ENCODE measurements around the gene SNX24. TPM values are rescaled to one million over a fixed set of nuclear protein-coding genes. Genes with fewer than 3 reads are reported as not detected.

The SNX24 gene
- total RNA-seq, 6 experiments from 2014 or later = 6.2 to 23.7 (median 12.5) TPM

GRCh38 chr5:122977319-122977718 is 131.9 kb downstream of the SNX24 start:
- no peak for TF ChIP-seq CTCF (IDR thresholded peaks at IDR 0.05)
- no peak for TF ChIP-seq POLR2A (IDR thresholded peaks at IDR 0.05)
- Histone ChIP-seq H3K27ac (peak overlapping the region; percentile 1 to 91 (median 91)), H3K36me3 (no peaks in the 10 kb centered on the region), H3K4me1 (peaks cover 0 to 42% (median 9%) of the 10 kb centered on the region in 4 donors), H3K9me3 (no peaks in the 10 kb centered on the region), H3K4me3 (no peak overlapping the region), H3K27me3 (no peaks in the 10 kb centered on the region)
- 28% methylated on average over 2 of the region's 2 CpGs for WGBS (ENCODE audit: insufficient coverage, low coverage, low lambda C conversion rate, missing lambda C conversion rate)
- DNase-seq (no peak), ATAC-seq (peak; percentile 34 to 54 (median 44))
- intact Hi-C loops (cut with DNase I) = no loop called here

GRCh38 chr5:122978068-122978467 is 132.7 kb downstream of the SNX24 start:
- peak overlapping the region in 2 of 3 donors; percentile 19 to 20 for H3K4me3 ChIP-seq
- no peak for DNase-seq
- H3K36me3 ChIP-seq = no peaks in the 10 kb centered on the region
- no peaks in the 10 kb centered on the region for H3K27me3 ChIP-seq
- peaks cover 0 to 44% (median 9%) of the 10 kb centered on the region in 4 donors for H3K4me1 ChIP-seq
- intact Hi-C loops (cut with DNase I) = no loop called here
- H3K9me3 ChIP-seq = no peaks in the 10 kb centered on the region
- TF ChIP-seq POLR2A (IDR thresholded peaks at IDR 0.05) (no peak), CTCF (IDR thresholded peaks at IDR 0.05) (no peak)
- peak; percentile 72 to 83 (median 78) for ATAC-seq
- peak overlapping the region; percentile 81 to 91 (median 91) for H3K27ac ChIP-seq
- WGBS (ENCODE audit: insufficient coverage, low coverage, low lambda C conversion rate, missing lambda C conversion rate) = 30% methylated on average over 2 of the region's 2 CpGs

GRCh38 chr5:122978644-122979297 is 133.4 kb downstream of the SNX24 start:
- Histone ChIP-seq H3K27ac (peak overlapping the region; percentile 81 to 91 (median 91)), H3K4me1 (peaks cover 0 to 40% (median 9%) of the 10 kb centered on the region in 4 donors), H3K9me3 (no peaks in the 10 kb centered on the region), H3K36me3 (no peaks in the 10 kb centered on the region), H3K4me3 (peak overlapping the region in 2 of 3 donors; percentile 19 to 20), H3K27me3 (no peaks in the 10 kb centered on the region)
- no peak for DNase-seq
- 36% methylated on average over 5 of the region's 5 CpGs for WGBS (ENCODE audit: insufficient coverage, low coverage, low lambda C conversion rate, missing lambda C conversion rate)
- intact Hi-C loops (cut with DNase I) = no loop called here
- no peak for TF ChIP-seq CTCF (IDR thresholded peaks at IDR 0.05)
- no peak for TF ChIP-seq POLR2A (IDR thresholded peaks at IDR 0.05)
- peak; percentile 53 to 66 (median 61) for ATAC-seq

- Histone ChIP-seq H3K27ac (no peak overlapping the region), H3K9me3 (no peaks in the 10 kb centered on the region), H3K27me3 (no peaks in the 10 kb centered on the region), H3K4me3 (no peak overlapping the region), H3K4me1 (peaks cover 0 to 26% (median 9%) of the 10 kb centered on the region in 4 donors), H3K36me3 (no peaks in the 10 kb centered on the region)
- ATAC-seq (no peak), DNase-seq (no peak)
- TF ChIP-seq CTCF (IDR thresholded peaks at IDR 0.05) = no peak
- no peak for TF ChIP-seq POLR2A (IDR thresholded peaks at IDR 0.05)
- WGBS (ENCODE audit: insufficient coverage, low coverage, low lambda C conversion rate, missing lambda C conversion rate) = 70% methylated on average over 2 of the region's 2 CpGs
- intact Hi-C loops (cut with DNase I) = no loop called here
These were observed 136.4 kb downstream of the SNX24 start for GRCh38 chr5:122981846-122982245.

Data from right lobe of liver (tissue), 6 donors.